Psoas muscle (tissue), 8 donors: ENCODE data around the gene ZNF366. TPM values are rescaled to one million over a fixed set of nuclear protein-coding genes. Genes with fewer than 3 reads are reported as not detected.

ENCODE experiments used
- ATAC-seq, 4 donors: fragments of 200-7000 bp; cut with Tn5 transposase; one replicate each; pipeline ENCODE4 v1.9.1; 2020; ENCODE audit warnings: moderate library complexity in 3 of 4, mild to moderate bottlenecking in 2 of 4
- DNase-seq, 2 donors: peaks; one replicate each; pipeline ENCODE4 v3.0.0-alpha.2; 2020
- H3K27ac ChIP-seq: fragments of 200-600 bp; one replicate; pipeline ENCODE4 v1.8.0; 2022
- H3K27me3 ChIP-seq, 3 donors: fragments of 200-600 bp in 1 of 3; one replicate each; pipeline versions ENCODE4 v1.6.1 to v1.8.0; 2013 to 2022; ENCODE audit warnings: low read length in 2 of 3, mild to moderate bottlenecking in 2 of 3, moderate library complexity in 1 of 3; ENCODE audit not compliant: insufficient read depth in 3 of 3
- H3K36me3 ChIP-seq, 2 donors: fragments of 200-600 bp in 1 of 2; one replicate each; pipeline versions ENCODE4 v1.6.1 to v1.8.0; 2013 to 2022; ENCODE audit warnings: low read depth in 1 of 2, mild to moderate bottlenecking in 1 of 2, moderate library complexity in 1 of 2; ENCODE audit not compliant: insufficient read depth in 1 of 2
- H3K4me1 ChIP-seq: fragments of 200-600 bp; one replicate; pipeline ENCODE4 v1.8.0; 2022
- H3K4me3 ChIP-seq: fragments of 200-600 bp; one replicate; pipeline ENCODE4 v1.8.0; 2022; ENCODE audit warnings: mild to moderate bottlenecking
- H3K9me3 ChIP-seq: fragments of 200-600 bp; one replicate; pipeline ENCODE4 v1.8.0; 2022
- WGBS, 3 donors: extraction: QIAGEN DNeasy Blood & Tissue Kit; methylation state at CpG; one replicate each; pipeline versions ENCODE4 v1.1.6 to v1.1.7; 2013; 5-methylcytosine and 5-hydroxymethylcytosine counted together
- intact Hi-C, 2 donors: fragments of 100-400 bp; cut with DNase I; formaldehyde crosslinking; loops; one replicate each; pipeline versions ENCODE4 v1.11.0 to v1.14.2; 2022
- long read RNA-seq, 2 donors: library from polyadenylated mRNA; unstranded; transcript quantifications; one replicate each; pipeline ENCODE4 v2.0.0, GENCODE V29; 2021
- polyA plus RNA-seq, 3 donors: library from polyadenylated mRNA; stranded (reverse); fragments of 200-250 nt; gene quantifications; one replicate each; pipeline ENCODE4 v1.2.3, GENCODE V29; 2013
- total RNA-seq, 4 donors: library from RNA; stranded (reverse); fragmentation: NEBNext Ultra II Directional in 2 of 4; extraction: Animal tissue kit (Norgen Biotek cat#: 25700) in 2 of 4; gene quantifications; one replicate each; pipeline versions ENCODE4 v1.2.1 to v1.2.4, GENCODE V29; 2021 to 2023
- TF ChIP-seq, protein P1 (sequence below): fragments of 200-600 bp; IDR thresholded peaks from one replicate; pipeline ENCODE4 v1.8.0; 2022; ENCODE audit warnings: antibody characterized with exemption
- donor health status: healthy with polysubstance abuse.
- donor health status: DM: no; HTN: no; CAD: no; lungs with moderate emphysema.
- donor health status: Bipolar disorder and iron deficiency.
- donor health status: healthy.
- donor health status: DM: yes; HTN: yes; CAD: no.
- donor health status: DM: no; HTN: no; CAD: no.
- donor health status: DM: no; HTN: no; CAD: no.
- donor health status: DM: yes; HTN: yes; CAD: no.

ZNF366 gene, protein sequence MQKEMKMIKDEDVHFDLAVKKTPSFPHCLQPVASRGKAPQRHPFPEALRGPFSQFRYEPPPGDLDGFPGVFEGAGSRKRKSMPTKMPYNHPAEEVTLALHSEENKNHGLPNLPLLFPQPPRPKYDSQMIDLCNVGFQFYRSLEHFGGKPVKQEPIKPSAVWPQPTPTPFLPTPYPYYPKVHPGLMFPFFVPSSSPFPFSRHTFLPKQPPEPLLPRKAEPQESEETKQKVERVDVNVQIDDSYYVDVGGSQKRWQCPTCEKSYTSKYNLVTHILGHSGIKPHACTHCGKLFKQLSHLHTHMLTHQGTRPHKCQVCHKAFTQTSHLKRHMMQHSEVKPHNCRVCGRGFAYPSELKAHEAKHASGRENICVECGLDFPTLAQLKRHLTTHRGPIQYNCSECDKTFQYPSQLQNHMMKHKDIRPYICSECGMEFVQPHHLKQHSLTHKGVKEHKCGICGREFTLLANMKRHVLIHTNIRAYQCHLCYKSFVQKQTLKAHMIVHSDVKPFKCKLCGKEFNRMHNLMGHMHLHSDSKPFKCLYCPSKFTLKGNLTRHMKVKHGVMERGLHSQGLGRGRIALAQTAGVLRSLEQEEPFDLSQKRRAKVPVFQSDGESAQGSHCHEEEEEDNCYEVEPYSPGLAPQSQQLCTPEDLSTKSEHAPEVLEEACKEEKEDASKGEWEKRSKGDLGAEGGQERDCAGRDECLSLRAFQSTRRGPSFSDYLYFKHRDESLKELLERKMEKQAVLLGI
- total RNA-seq: 1 to 10 TPM; 3.4 to 6.6 (median 3.9) TPM
- polyA plus RNA-seq: 1 to 10 TPM; 1.2 to 1.4 (median 1.3) TPM
- long read RNA-seq, donor 1, partial matches to known transcripts: 3 of 5 reads
- long read RNA-seq, donor 1, other reads (novel, unspliced or antisense): 0 of 5 reads
- long read RNA-seq, donor 2, transcript ZNF366-201 (5 exons, 3,830 nt): major isoform, 8 of 17 reads
- long read RNA-seq, donor 2, partial matches to known transcripts: 9 of 17 reads
- long read RNA-seq, donor 2, other reads (novel, unspliced or antisense): 0 of 17 reads

DNA sequence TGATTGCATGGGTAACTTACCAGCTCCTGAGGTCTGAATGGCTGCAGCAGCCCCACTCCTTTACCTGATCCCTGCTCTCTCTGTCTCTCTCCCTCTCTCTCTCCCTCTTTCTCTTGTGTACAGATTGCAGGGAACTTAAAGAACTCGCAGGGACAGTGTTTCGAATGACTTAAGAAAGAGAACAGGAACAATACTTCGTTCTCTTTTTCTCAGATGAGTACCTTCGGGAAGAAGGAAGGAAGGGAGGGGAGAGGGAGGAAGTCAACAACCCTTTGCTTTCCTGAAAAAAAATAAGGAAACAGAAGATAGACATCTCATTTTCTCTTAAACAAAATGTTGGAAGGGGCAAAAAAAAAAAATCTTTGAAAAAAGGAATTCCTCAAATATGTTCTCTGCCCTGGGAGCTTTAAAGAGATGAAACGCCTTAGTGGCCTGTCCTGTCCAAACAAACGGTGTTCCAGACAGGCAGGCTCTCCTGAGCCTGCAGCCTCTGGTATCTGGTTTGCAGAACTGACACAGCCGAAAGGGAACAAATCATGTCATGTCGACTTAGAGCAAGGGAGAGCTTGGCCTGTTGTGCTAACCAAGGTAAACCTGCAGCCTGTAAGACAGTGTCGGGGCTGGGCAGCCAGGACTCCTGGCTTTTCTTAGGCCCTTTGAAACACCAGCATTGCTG is at the start of gene ZNF366:
ZNF366 (minus strand) TSS at position 180 of the 676 bp plus-strand sequence. CDS start 45,914 bp downstream, outside the sequence.
- intact Hi-C loops: loop anchor here (5.0 kb wide), 2 partner anchors 40 to 55 kb away; no protein-coding TSS in a partner anchor
- Histone ChIP-seq H3K9me3 (no peaks in the 10 kb centered on the region), H3K36me3 (no peaks in the 10 kb centered on the region), H3K4me1 (peaks cover 86% of the 10 kb centered on the region), H3K27me3 (no peaks in the 10 kb centered on the region), H3K27ac (peak within 1 kb of the TSS; percentile 87), H3K4me3 (peak within 1 kb of the TSS; percentile 55)
- ATAC-seq (no peak), DNase-seq (no peak)
- 45 to 62% (median 60%) methylated on average over 9 of the region's 9 CpGs for whole genome bisulfite sequencing, 3 donors
- TF ChIP-seq, protein P1, sequence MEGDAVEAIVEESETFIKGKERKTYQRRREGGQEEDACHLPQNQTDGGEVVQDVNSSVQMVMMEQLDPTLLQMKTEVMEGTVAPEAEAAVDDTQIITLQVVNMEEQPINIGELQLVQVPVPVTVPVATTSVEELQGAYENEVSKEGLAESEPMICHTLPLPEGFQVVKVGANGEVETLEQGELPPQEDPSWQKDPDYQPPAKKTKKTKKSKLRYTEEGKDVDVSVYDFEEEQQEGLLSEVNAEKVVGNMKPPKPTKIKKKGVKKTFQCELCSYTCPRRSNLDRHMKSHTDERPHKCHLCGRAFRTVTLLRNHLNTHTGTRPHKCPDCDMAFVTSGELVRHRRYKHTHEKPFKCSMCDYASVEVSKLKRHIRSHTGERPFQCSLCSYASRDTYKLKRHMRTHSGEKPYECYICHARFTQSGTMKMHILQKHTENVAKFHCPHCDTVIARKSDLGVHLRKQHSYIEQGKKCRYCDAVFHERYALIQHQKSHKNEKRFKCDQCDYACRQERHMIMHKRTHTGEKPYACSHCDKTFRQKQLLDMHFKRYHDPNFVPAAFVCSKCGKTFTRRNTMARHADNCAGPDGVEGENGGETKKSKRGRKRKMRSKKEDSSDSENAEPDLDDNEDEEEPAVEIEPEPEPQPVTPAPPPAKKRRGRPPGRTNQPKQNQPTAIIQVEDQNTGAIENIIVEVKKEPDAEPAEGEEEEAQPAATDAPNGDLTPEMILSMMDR: no peak

DNA sequence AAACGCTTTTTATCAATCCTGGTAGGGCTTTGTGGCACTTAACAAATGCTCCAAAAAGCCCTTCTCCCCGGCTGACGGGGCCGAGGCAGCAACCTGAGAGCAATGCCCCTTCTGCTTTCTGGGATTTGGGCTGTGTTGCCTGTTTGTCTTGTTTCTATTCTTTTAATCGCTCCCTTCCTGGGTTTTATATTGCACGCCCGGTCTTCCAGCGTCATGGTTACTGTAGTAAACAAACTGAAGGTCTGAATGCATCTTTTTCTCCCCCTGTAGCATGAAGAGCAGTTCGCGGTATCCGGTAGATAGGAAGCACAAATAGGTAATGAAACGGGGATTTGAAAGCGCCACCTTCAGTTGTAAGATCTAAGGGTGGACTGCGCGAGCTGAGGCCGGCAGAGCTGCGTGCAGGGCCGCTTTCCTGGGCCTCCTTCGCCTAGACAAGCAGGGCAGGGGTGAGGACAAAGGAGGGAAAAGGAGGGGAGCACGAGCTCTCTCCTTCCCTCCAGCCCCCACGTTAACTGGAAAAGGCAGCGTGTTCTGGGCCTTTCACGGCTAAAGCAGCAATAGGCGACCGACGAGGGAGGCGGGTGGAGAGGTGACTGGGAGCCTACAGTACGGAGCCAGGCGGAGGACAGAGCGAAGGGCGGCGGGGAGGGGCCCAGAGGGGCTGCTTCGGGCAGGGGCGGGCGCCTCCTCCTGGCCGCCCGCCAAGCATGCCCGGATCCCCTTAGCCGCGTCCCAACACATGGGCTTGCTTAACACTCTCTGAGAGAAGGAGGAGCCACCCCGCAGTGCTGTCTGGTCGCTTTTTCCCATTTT is 49.3 kb upstream of the ZNF366 start:
- DNase-seq (peak; percentile 72 to 82), ATAC-seq (peak; percentile 54 to 79 (median 74))
- WGBS, 3 donors: 5 to 23% (median 14%) methylated on average over 32 to 42 of the region's 42 CpGs
- TF ChIP-seq, protein P1: peak; percentile 11
- H3K4me3 ChIP-seq: peak overlapping the region; percentile 62
- peak overlapping the region; percentile 68 for H3K27ac ChIP-seq
- no peaks in the 10 kb centered on the region for H3K36me3 ChIP-seq
- intact Hi-C loops: no loop called here
- peaks cover 36% of the 10 kb centered on the region for H3K4me1 ChIP-seq
- H3K27me3 ChIP-seq: no peaks in the 10 kb centered on the region
- no peaks in the 10 kb centered on the region for H3K9me3 ChIP-seq

DNA sequence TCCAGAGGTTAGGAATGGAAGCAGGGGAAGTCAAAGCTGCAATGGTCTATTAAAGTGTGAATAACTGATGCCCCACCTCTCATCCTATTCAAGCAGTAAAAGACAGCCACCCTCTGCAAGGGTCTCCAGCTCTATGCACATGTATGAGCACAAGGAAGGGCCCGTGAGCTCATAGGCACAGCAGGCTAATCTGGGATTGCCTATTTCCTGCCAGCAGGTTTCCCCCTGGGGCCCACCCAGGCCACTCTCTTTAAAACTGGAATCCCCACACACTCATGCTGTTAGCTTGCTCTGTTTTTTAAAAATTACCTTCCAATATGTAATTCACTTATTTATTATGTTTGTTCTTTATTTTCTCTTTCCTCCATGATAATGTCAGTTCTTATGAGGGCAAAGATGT is 48.7 kb upstream of the ZNF366 start:
- peaks cover 36% of the 10 kb centered on the region for H3K4me1 ChIP-seq
- DNase-seq: no peak
- intact Hi-C loops: no loop called here
- no peak for ATAC-seq
- peak overlapping the region; percentile 68 for H3K27ac ChIP-seq
- TF ChIP-seq, protein P1: no peak
- 39 to 52% (median 42%) methylated on average over 1 of the region's 1 CpG for WGBS, 3 donors
- H3K4me3 ChIP-seq: peak overlapping the region; percentile 62
- no peaks in the 10 kb centered on the region for H3K36me3 ChIP-seq
- no peaks in the 10 kb centered on the region for H3K9me3 ChIP-seq
- no peaks in the 10 kb centered on the region for H3K27me3 ChIP-seq

DNA sequence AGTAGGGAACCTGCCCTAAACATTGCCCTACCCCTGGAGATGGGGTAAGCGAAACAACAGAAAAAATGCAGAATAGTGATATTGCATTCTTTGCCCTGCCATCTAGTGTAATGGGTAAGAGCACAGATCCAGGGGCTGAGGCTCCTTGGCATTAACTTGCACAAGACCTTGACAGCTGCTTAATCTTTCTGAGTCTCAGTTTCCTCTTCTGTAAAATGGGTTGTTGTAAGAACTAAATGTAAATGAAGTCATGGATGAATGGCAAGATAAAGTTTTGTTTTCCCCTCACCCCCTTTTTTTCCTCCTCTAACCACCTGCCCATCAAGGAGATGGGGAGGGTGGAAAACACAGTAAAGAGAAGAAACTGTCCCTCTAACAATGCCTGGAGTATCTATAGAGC is 47.7 kb upstream of the ZNF366 start:
- no peaks in the 10 kb centered on the region for H3K36me3 ChIP-seq
- no peak overlapping the region for H3K4me3 ChIP-seq
- no peak overlapping the region for H3K27ac ChIP-seq
- intact Hi-C loops: no loop called here
- WGBS, 3 donors: 97 to 100% (median 100%) methylated on average over 1 of the region's 1 CpG
- H3K27me3 ChIP-seq: no peaks in the 10 kb centered on the region
- peaks cover 27% of the 10 kb centered on the region for H3K4me1 ChIP-seq
- ATAC-seq: no peak
- H3K9me3 ChIP-seq: no peaks in the 10 kb centered on the region
- TF ChIP-seq, protein P1: no peak
- no peak for DNase-seq
